Inferior parietal cortex (tissue), 1 donor: ENCODE results near the gene LANCL2.
A peak's percentile ranks its signal among the peaks of the same experiment; 100 is the strongest.
"Not testable (repeated sequence)": the region's sequence is repeated elsewhere in the genome, so short reads cannot be mapped to it uniquely, and the experiment has no call there.

Source experiments
- DNase-seq: peaks from one replicate; pipeline ENCODE4 v3.0.0-alpha.2; 2016; ENCODE audit errors: extremely low spot score

LANCL2 gene

GRCh38 chr7:55405856-55406541, 40.9 kb downstream of the LANCL2 start:
- no peak for DNase-seq

GRCh38 chr7:55409482-55410225, 44.5 kb downstream of the LANCL2 start:
- no peak for DNase-seq

- no peak for DNase-seq
Measured at GRCh38 chr7:55410667-55411239, 45.6 kb downstream of the LANCL2 start.

GRCh38 chr7:55411844-55412243, 46.7 kb downstream of the LANCL2 start:
- no peak for DNase-seq

GRCh38 chr7:55413442-55413841, 48.3 kb downstream of the LANCL2 start:
- DNase-seq = no peak

GRCh38 chr7:55415173-55415778, 50.1 kb downstream of the LANCL2 start:
- DNase-seq = peak; percentile 94

- not testable (repeated sequence) for DNase-seq
Measured at GRCh38 chr7:55417456-55417855, 52.3 kb downstream of the LANCL2 start.

- DNase-seq = no peak
Measured at GRCh38 chr7:55420530-55420929, 55.4 kb downstream of the LANCL2 start.

GRCh38 chr7:55423277-55423711, 58.2 kb downstream of the LANCL2 start:
- no peak for DNase-seq

- DNase-seq = no peak
Measured at GRCh38 chr7:55423891-55424290, 58.8 kb downstream of the LANCL2 start.

- no peak for DNase-seq
Measured at GRCh38 chr7:55425141-55425752, 60.1 kb downstream of the LANCL2 start.

- DNase-seq = no peak
Measured at GRCh38 chr7:55426676-55427075, 61.5 kb downstream of the LANCL2 start.

GRCh38 chr7:55427342-55427741, 62.2 kb downstream of the LANCL2 start:
- DNase-seq = no peak

- DNase-seq = no peak
Measured at GRCh38 chr7:55427800-55428199, 62.7 kb downstream of the LANCL2 start.

GRCh38 chr7:55429835-55430499, 64.8 kb downstream of the LANCL2 start:
- DNase-seq = no peak

- DNase-seq = no peak
Measured at GRCh38 chr7:55431898-55432297, 66.8 kb downstream of the LANCL2 start.

GRCh38 chr7:55432506-55432905, 67.4 kb downstream of the LANCL2 start:
- DNase-seq = no peak

GRCh38 chr7:55432939-55433784, 68.0 kb downstream of the LANCL2 start:
- DNase-seq = no peak

- no peak for DNase-seq
Measured at GRCh38 chr7:55435466-55435865, 70.3 kb downstream of the LANCL2 start.

- no peak for DNase-seq
Measured at GRCh38 chr7:55436457-55436856, 71.3 kb downstream of the LANCL2 start.

GRCh38 chr7:55437375-55437774, 72.2 kb downstream of the LANCL2 start:
- DNase-seq = no peak
